HEK293T (cell line): Measurements from ENCODE around the gene CUEDC1.

Experiments
- BHLHE40 ChIP-seq: fragments of 450-650 bp; IDR thresholded peaks from 2 replicates; pipeline ENCODE4 v1.6.1; 2016; ENCODE audit warnings: mild to moderate bottlenecking, moderate library complexity, borderline replicate concordance
- FOXA1 ChIP-seq: fragments of 450-650 bp; IDR thresholded peaks from 2 replicates; pipeline ENCODE4 v1.6.1; 2016; ENCODE audit warnings: mild to moderate bottlenecking
- FOXK2 ChIP-seq: fragments of 450-650 bp; IDR thresholded peaks from 2 replicates; pipeline ENCODE4 v1.6.1; 2016; ENCODE audit warnings: mild to moderate bottlenecking
- FOXM1 ChIP-seq: fragments of 450-650 bp; IDR thresholded peaks from 2 replicates; pipeline ENCODE4 v1.6.1; 2017; ENCODE audit warnings: mild to moderate bottlenecking, borderline replicate concordance

DNA sequence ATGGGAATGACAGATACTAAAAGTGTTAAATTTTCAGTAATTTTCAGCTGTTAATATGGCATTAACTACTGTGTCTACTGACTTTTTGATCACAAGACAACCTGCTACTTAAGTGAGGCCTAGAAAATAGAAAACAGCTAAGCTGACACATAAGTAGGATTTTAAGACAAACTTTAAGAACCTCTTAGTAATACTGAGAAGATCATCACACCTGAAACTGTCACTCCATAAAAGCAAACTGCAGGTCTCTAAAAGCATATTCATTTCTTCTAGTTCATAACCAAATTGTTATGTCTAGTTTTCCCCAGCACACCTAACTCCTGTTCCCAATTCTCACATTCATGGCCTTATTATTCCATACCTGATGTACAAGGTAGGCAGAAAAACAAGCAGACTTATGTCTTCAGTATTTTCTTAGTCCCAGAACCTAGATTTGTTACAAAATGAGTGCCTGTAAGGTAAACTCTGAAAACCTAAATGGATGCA is 43.8 kb upstream of the CUEDC1 start:
- no peak for TF ChIP-seq FOXA1
- TF ChIP-seq BHLHE40: no peak
- no peak for TF ChIP-seq FOXM1
- no peak for TF ChIP-seq FOXK2
